Bronchial epithelial cell (primary cell): Measurements from ENCODE around the gene DVL3. TPM values are rescaled to one million over a fixed set of nuclear protein-coding genes. Genes with fewer than 3 reads are reported as not detected.
A peak's percentile ranks its signal among the peaks of the same experiment; 100 is the strongest.
"Not testable (repeated sequence)": the region's sequence is repeated elsewhere in the genome, so short reads cannot be mapped to it uniquely, and the experiment has no call there.

Experiments
- DNase-seq: peaks from one replicate; pipeline ENCODE4 v3.0.0-alpha.2; 2010; ENCODE audit warnings: low read depth
- FAIRE-seq: peaks from 2 replicates; lab custom pipeline; 2011; peaks lifted over from hg19 to GRCh38; lab: Jason Lieb, UNC
- H3K27me3 ChIP-seq: 2 replicates; pipeline ENCODE4 v1.5.1; 2011; ENCODE audit warnings: low read length; ENCODE audit not compliant: control insufficient read depth, insufficient read depth
- H3K36me3 ChIP-seq: 2 replicates; pipeline ENCODE4 v1.5.1; 2011; ENCODE audit warnings: low read length; ENCODE audit not compliant: control insufficient read depth, insufficient read depth
- H3K4me3 ChIP-seq: 2 replicates; pipeline ENCODE4 v1.5.1; 2011; ENCODE audit warnings: mild to moderate bottlenecking, low read depth, low read length, control low read depth
- total RNA-seq: library from RNA; depleted of rRNA; stranded (reverse); fragments of >200 nt; gene quantifications from 2 replicates; pipeline ENCODE4 v1.2.1, GENCODE V29; 2014
- TF ChIP-seq, protein P1 (sequence below): IDR thresholded peaks from 2 replicates; pipeline ENCODE4 v1.5.1; 2011; ENCODE audit warnings: mild to moderate bottlenecking, moderate library complexity, low read length, control low read depth, inconsistent platforms; ENCODE audit not compliant: insufficient read depth, severe bottlenecking

Gene DVL3
- total RNA-seq, 1 donor from 2014 or later: 22.6 TPM

DNA sequence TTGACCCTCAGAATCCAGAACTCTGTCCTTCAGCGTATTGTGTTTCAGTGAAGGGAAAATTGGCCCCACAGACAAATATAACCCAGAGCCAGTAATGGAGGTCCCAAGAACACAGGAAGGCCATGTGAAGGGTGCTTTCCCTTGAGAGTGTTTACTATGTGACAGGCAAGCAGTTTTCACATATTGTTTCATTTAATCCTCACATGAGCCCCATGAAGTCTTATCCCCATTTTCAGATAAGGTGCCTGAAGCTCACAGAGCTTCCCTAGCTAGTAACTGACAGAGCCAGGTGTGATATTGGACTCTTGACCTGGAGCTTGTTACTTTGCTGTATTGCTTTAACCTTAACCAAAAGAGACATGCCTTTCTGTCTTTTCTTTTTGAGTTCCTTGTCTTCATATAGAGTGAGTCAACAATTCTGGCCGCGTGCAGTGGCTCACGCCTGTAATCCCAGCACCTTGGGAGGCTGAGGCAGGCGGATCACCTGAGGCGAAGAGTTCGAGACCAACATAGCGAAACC is 9.4 kb upstream of the DVL3 start:
- FAIRE-seq (no peak), DNase-seq (no peak)
- no peaks in the 10 kb centered on the region for H3K27me3 ChIP-seq
- TF ChIP-seq, protein P1, sequence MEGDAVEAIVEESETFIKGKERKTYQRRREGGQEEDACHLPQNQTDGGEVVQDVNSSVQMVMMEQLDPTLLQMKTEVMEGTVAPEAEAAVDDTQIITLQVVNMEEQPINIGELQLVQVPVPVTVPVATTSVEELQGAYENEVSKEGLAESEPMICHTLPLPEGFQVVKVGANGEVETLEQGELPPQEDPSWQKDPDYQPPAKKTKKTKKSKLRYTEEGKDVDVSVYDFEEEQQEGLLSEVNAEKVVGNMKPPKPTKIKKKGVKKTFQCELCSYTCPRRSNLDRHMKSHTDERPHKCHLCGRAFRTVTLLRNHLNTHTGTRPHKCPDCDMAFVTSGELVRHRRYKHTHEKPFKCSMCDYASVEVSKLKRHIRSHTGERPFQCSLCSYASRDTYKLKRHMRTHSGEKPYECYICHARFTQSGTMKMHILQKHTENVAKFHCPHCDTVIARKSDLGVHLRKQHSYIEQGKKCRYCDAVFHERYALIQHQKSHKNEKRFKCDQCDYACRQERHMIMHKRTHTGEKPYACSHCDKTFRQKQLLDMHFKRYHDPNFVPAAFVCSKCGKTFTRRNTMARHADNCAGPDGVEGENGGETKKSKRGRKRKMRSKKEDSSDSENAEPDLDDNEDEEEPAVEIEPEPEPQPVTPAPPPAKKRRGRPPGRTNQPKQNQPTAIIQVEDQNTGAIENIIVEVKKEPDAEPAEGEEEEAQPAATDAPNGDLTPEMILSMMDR: no peak
- H3K4me3 ChIP-seq: no peak overlapping the region
- H3K36me3 ChIP-seq: peaks cover 28% of the 10 kb centered on the region

DNA sequence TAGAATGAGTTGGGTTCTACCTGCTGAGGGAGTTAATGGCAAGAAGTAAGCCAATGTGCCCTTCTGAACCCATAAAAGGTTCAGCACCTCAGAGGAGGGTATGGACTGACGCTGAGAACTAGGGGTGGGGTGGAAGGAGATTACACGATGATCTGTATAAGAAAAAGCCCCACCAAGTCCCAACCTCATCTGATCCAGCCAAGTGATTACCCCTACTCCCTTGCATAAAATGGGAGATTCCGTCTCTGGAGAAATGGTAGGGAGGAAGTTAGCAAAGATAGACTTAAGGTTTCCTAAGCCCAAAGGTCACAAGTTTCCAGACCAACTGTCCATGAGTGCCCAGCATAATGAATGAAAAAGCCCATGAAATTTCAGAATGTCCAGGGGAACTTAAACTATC is 7.1 kb upstream of the DVL3 start:
- FAIRE-seq (no peak), DNase-seq (no peak)

DNA sequence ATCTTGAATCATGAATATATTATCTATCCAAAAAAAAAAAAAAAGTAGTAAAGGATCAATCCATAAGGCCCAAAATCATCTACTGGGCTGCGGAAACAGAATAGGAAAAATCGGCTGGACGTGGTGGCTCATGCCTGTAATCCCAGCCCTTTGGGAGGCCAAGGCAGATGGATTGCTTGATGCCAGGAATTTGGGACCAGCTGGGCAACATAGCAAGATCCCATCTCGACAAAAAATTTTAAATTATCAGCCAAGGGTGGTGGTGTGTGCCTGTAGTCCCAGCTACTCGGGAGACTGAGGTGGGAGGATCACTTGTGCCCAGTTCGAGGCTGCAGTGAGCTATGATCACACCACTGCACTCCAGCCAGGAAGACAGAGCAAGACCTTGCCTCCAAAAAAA is 6.1 kb upstream of the DVL3 start:
- DNase-seq (no peak), FAIRE-seq (no peak)
- TF ChIP-seq, protein P1: no peak

More for the DNA sequence above, 7.1 kb upstream of the DVL3 start:
- TF ChIP-seq, protein P1: no peak
- Histone ChIP-seq H3K27me3 (no peaks in the 10 kb centered on the region), H3K36me3 (peaks cover 15% of the 10 kb centered on the region), H3K4me3 (no peak overlapping the region)

DNA sequence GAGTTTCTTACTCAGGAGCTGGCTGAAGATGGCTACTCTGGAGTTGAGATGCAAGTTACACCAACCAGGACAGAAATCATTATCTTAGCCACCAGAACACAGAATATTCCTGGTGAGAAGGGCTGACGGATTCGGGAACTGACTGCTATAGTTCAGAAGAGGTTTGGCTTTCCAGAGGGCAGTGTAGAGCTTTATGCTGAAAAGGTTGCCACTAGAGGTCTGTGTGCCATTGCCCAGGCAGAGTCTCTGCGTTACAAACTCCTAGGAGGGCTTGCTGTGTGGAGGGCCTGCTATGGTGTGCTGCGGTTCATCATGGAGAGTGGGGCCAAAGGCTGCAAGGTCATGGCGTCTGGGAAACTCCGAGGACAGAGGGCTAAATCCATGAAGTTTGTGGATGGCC is 5.4 kb upstream of the DVL3 start:
- TF ChIP-seq, protein P1: peak; percentile 20
- not testable (repeated sequence) for FAIRE-seq, H3K4me3 ChIP-seq, H3K36me3 ChIP-seq, H3K27me3 ChIP-seq
- DNase-seq: peak; percentile 12

More for the DNA sequence above, 6.1 kb upstream of the DVL3 start:
- Histone ChIP-seq H3K4me3 (no peak overlapping the region), H3K27me3 (no peaks in the 10 kb centered on the region), H3K36me3 (peaks cover 8% of the 10 kb centered on the region)

DNA sequence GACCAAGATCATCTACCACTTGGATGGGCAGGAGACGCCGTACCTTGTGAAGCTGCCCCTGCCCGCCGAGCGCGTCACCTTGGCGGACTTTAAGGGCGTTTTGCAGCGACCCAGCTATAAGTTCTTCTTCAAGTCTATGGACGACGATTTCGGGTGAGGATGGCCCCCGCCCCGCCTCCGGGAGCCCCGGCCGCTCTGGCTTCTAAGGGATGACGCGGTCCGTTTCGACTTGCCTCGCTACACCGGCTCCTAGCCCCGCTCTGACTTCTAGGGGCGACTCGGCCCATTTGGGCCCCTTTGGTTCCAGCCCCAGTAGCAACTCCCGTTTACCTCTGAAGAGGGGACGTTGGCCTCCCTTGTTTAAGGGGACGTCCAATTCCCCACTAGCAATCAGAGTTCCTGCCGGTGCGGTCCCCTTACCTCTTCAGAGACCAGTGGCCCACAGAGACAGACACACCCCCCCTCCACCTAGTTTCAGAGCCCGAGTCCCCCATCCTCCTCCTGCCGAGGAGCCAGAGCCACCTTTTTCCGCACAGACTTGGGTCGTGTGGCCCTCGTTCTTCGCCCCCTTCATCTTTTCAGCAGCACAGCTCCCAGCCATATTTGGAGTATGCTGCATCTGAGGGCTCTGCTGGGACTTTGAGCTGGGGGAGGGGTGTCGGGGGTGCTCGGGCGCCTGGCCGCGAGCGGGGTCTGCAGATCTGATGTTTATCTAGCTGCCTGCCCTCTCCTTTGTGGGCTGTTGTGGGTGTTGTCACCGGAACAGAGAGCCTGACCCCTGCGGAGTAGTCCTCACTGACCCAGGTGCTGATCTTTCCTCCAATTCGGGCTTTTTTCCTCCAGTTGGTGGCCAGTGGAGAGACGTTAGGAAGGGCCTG is 706 bp downstream of the DVL3 start:
- no peak for FAIRE-seq
- Histone ChIP-seq H3K4me3 (peak overlapping the region; percentile 89), H3K36me3 (no peaks in the 10 kb centered on the region), H3K27me3 (no peaks in the 10 kb centered on the region)
- TF ChIP-seq, protein P1: no peak
- DNase-seq: no peak
